COR-L47 (cell line): ENCODE measurements around the gene C2orf81.
"Not testable (repeated sequence)": the region's sequence is repeated elsewhere in the genome, so short reads cannot be mapped to it uniquely, and the experiment has no call there.

Experiments used
- DNase-seq: peaks from one replicate; lab custom pipeline; 2025; lab: John Stamatoyannopoulos, UW

The C2orf81 gene

GRCh38 chr2:74421221-74421870 is at the start of gene C2orf81, which contains the start of gene WDR54:
Gene C2orf81 (minus strand): TSS chr2:74421619. CDS start chr2:74421560, 59 bp downstream.
Gene WDR54 (plus strand): TSS chr2:74421730. CDS start chr2:74422154, 424 bp downstream.
- peak; percentile 95 for DNase-seq

DNA sequence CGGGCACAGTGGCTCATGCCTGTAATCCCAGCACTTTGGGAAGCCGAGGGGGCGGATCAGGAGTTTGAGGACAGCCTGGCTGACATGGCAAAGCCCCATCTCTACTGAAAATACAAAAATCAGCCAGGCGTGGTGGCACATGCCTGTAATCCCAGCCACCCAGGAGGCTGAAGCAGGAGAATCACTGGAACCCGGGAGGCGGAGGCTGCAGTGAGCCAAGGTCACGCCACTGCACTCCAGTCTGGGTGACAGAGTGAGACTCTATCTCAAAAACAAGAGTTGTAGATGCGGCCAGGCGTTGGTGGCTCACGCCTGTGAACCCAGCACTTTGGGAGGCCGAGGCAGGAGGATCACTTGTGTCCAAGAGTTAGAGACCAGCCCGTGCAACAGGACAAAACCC is 49.3 kb upstream of the C2orf81 start:
- DNase-seq: not testable (repeated sequence)

DNA sequence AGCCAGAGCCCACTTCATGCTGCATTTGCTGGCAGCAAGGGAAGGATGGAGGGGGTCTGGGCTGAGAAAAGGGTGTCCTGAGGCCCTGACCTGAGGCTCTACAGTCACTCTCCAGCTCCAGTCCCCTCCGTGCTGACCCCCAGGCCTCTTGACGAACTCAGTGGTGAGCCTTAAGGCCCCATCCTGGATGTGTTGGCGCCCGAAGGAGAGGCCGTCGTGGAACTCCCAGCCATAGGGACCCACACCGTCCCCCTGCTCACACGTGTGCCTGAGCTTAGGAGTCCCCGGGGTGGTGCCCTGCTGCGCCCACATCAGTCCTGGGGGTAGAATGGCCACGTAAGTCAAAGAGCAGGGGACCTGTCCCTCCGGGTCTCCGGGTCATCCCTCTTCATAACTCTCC is 43.0 kb upstream of the C2orf81 start:
- DNase-seq: no peak

DNA sequence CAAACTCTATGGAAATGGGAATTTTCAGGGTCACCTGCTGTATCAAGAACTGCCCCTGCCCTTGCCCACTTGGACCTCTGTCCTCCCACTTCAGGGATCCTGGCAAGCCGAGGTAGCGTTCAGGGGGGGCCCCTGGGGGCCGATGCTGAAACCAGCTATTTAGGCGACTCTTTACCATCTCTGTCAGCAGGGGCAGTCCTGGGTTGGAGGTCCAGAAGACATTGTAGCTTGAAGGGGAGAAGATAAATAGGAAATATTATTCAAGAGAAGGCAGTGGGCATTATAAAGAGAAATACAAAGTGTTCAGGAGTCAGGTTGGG is 41.3 kb upstream of the C2orf81 start:
- no peak for DNase-seq

GRCh38 chr2:74462054-74462785 is 40.8 kb upstream of the C2orf81 start:
- DNase-seq: no peak

- DNase-seq: no peak
Measured at GRCh38 chr2:74461187-74462053, 40.0 kb upstream of the C2orf81 start.

- not testable (repeated sequence) for DNase-seq
Measured at GRCh38 chr2:74460187-74460586, 38.8 kb upstream of the C2orf81 start.

- not testable (repeated sequence) for DNase-seq
Measured at GRCh38 chr2:74459503-74460118, 38.2 kb upstream of the C2orf81 start.

DNA sequence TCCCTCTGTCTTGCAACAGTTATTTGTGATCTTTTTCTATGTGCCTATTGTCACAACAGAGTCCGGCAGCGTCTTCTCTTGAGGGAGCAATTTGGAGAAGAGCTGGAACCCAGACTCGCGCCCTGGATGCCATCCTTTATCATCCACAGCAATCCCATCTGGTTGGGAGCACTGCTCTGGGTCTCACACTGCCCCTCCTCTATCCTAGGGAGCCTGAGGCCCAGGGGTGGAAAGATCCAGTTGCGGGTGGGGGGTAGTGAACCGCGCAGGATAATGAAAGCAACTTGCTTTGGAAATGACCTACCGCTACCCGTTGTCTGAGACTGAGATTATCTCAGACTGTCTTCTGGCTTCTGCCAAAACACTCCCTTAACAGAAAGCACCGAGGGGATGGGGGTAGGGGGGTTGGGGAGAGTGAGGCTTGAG is 37.5 kb upstream of the C2orf81 start:
- no peak for DNase-seq

- peak; percentile 100 for DNase-seq
Measured at GRCh38 chr2:74458132-74458937, 36.9 kb upstream of the C2orf81 start, which contains the start of gene WBP1. Gene WBP1 (plus strand): TSS chr2:74458438. CDS start chr2:74458603, 165 bp downstream.

- DNase-seq: peak; percentile 88
Measured at GRCh38 chr2:74457549-74458131, 36.2 kb upstream of the C2orf81 start.

DNA sequence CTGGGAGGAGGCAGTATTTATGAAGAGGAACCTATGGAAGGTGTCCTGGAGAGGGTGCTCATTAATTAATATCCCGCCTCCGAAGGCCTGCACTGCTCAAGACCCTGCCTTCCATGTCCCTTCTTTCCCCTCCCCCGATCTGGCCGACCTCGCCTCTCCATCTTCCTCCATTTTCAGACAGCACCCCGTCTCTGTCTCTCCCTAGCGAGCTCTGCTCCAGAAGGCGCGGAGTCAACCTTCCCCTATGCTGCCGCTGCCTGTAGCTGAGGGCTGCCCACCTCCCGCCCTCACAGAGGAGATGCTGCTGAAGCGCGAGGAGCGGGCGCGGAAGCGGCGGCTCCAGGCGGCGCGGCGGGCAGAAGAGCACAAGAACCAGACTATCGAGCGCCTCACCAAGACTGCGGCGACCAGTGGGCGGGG is 35.7 kb upstream of the C2orf81 start:
- no peak for DNase-seq

GRCh38 chr2:74454654-74455511 is 33.5 kb upstream of the C2orf81 start, which contains the start of gene INO80B:
Gene INO80B (plus strand): TSS chr2:74455087. CDS start chr2:74455117, 30 bp downstream.
- peak; percentile 95 for DNase-seq

DNA sequence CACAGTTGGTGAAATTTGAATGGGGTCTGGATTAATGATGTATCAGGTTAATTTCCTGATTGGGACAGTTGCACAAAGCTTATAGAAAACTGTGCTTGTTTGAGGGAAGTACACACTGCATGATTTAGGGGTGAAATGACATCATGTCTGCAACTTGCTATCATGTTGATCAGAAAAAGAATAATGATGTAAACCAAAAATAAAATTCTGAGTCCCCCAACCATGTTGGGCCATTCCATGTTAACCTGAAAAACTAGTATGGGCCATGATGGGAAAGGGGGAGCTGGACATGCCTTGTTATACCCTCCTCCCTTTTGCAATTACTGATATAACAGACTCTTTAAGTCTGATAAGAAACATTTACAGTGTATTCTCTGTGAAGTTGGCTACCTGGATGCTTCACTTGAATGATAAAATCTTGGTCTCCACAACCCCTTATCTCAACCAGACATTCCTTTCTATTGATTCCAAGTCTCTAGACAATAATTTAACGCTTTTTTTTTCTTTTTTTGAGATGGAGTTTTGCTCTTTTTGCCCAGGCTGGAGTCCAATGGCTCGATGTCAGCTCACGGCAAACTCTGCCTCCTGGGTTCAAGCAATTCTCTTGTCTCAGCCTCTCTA is 29.3 kb upstream of the C2orf81 start:
- DNase-seq: no peak

DNA sequence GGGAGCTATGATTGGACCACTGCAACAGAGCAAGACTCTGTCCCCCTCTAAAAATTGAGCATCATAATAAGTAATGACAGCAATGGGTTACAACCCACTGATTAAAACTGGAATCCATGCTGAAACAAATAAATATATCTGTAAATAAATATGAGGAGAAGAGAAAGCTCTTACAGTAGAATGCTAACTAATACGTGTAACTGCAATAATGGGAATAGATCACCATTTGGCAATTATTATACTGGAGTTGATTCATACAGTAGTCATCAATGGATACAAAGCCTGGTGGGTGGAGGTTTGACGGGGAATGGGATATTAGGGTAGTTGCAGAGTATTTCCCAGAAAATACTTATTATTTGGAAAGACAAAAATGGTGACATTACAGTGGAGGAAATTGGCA is 27.4 kb upstream of the C2orf81 start:
- DNase-seq: no peak

GRCh38 chr2:74447230-74447999 is 26.0 kb upstream of the C2orf81 start:
- DNase-seq: no peak

DNA sequence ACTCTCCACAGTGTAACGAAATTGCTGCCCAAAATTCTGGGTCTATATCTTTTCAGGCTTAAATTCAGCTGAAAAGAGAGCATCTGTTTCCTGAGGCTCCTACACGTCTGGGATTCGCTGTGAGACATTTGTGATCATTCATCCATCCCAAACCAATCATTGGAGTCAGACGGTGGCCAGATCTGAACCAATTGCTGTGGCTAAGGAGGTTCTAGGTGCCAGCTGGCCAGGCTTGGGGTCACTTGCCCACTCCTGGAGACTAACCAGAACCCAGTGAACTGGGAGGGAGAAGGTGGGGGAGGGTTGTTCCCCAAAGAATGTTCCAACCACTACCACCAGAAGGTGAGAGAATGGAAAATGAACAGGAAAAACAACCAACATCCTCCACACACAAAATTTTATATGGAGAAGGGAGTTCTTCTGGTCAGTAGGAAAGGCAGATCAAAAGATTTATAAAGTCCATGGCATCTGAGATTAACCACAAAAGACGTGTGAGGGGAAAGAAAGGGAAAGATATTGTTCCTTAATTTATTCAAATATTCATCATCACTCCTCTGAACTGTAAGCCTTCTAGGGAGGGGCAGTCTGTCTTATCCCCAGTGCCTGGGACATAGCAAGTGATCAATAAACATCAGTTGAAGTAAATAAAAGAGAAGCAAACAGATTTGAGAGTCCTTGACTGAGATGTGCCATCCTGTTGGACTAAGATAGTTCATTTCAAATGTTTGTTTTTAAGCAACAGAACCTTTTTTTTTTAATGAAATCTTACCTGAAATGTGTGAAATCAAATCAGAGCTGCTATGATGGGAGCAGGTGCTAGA is 23.3 kb upstream of the C2orf81 start:
- no peak for DNase-seq
